Measurements from ENCODE around the gene KRTAP5-7.
"Not testable (repeated sequence)": the region's sequence is repeated elsewhere in the genome, so short reads cannot be mapped to it uniquely, and the experiment has no call there.

The KRTAP5-7 gene

DNA sequence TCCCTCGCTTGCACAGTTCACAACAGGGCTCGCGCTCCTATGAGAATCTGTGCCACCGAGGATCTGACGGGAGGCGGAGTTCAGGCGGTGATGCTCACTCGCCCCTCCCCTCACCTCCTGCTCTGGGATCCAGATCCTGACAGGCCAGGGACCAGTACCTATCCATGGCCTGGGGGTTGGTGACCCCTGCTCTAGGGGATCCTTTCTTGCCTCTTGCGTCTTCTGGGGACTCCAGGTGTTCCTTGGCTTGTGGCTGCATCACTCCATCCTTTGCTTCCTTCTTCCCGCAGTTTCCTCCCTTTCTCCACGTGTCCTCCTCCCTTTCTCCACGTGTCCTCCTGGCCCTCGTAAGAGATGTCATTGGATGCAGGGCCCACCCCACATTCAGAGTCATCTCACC is 30.6 kb upstream of the KRTAP5-7 start:
- no peak for DNase-seq

GRCh38 chr11:71498091-71498490 is 29.0 kb upstream of the KRTAP5-7 start:
- no peak for DNase-seq

DNA sequence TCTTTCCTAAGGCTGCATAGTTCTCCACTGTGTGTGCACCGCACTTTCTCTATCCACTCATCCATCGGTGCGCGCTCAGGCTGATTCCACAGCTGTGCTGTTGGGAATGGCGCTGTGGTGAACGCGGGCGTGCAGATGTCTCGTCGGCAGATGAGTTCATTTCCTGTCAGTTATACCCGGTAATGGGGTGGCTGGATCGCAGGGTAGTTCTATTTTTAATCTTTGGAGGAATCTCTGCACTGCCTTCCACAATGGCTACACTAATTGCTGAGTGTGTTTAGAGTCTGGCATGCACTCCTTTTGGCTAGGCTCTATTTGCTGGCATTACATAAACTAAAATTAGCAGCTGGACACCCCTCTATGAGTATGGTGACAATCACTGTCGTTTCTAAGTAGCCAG is 27.9 kb upstream of the KRTAP5-7 start:
- DNase-seq = no peak

DNA sequence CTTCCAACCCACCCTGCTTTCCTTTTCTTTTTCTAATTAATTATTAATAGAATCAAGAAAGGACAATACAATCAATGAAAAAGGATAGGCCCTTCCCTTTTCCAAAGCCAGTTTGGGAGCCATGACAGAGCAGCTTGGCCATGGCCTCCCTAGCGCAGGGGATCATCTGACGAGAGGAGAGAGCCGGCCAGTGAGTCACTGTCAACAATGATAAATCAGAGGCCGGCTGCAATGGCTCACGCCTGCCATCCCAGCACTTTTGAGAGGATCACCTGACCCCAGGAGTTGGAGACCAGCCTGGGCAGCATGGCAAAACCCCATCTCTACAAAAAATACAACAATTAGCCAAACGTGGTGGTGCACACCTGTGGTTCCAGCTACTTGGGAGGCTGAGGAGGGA is 27.5 kb upstream of the KRTAP5-7 start:
- DNase-seq = no peak

GRCh38 chr11:71500601-71501021 is 26.5 kb upstream of the KRTAP5-7 start:
- no peak for DNase-seq

DNA sequence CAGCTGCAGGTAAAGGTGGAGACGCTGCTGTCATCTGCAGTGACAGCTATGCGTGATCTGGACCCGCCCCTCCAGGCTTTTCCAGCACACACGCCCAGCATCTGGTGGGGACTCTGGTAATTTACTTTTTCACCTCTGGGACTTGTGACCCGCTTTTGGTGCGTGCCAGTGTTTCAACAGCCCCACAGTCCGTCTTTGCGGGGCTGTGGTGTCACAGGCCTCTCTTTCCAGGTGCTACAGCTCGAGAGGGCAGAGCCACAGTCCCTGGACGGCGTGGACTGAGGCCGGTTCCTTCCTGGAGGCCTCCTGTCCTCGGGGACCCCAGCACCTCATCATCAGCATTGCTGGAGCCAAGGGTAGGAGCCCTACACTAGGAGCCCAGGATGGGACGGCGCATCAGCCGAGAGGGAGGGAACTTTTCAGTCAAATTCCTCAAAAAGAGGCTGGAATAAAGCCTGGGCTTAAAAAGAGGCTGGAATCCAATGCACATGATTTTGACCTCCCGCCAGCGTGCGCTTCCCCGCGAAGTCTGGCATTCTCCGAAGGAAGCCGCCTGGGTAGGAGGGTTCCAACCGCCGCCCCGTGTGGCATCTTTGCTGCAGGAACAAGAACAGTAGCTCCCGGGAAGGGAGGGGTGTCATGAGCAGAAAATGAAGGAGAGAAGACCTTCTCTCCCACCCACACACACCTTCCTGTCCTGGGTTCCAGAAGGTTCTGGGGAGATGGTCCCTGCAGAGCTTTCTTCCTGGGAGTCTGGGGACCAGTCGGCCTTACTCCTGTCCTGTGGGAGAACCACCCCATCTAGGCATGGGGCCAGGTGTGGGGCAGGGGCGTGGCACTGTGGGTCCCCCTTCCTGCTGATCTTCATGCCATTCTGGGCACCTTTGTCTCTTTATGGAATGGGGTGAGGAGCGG is 25.7 kb upstream of the KRTAP5-7 start:
- DNase-seq = no peak

GRCh38 chr11:71502026-71502425 is 25.0 kb upstream of the KRTAP5-7 start:
- no peak for DNase-seq

- no peak for DNase-seq
Measured at GRCh38 chr11:71502871-71503435, 24.1 kb upstream of the KRTAP5-7 start.

DNA sequence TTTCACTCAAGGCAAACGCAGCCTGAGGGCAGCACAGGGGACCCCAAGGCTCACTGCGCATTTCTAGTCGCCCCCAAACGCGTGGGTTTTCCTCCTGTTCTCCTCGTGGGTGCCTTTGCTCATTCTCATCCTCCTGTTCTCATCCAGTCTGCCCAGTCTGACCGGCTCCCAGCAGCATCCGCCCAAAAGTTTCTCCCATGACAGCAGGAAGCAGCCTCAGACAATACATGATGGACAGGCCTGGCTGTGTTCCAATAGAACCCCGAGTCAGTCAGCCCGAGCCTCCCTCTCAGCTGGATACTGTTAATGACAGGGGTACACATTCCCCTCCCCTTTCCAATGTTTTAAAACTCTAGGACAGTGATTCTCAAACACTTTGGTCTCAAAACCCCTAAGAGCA is 22.5 kb upstream of the KRTAP5-7 start:
- DNase-seq = no peak

DNA sequence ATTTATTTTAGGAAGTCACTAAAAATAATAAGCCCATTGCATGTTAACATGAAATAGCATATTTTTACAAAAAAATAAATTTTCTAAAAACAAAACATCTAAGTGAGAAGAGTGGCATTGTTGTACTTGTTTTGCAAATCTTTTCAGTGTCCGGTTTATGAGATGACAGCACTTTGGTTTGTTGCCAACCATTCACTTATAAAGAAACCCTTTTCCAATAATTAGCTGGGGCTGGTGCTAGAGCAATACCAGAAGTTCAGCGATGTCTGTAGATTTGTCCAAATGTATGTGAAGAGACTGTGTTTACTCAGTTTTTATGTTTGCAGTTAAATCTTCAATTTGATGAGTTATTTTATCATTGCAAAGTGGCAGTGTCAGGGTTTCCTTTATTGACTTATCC is 22.1 kb upstream of the KRTAP5-7 start:
- DNase-seq = no peak

DNA sequence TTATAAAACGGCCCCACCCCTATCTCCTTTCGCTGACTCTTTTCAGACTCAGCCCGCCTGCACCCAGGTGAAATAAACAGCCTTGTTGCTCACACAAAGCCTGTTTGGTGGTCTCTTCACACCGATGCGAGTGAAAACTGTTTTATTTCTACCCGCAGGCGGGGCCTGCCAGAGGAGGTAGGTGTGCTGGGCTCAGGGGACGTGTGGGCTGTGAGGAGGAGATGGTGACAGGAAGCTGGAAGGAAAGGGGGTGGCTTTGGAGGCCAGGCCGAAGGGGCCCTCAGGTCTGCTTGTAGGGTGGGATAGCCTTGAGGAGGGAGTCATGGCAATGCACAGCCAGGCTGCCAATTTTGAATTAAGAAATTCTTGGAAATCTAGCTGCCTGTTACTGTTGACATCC is 21.3 kb upstream of the KRTAP5-7 start:
- no peak for DNase-seq

DNA sequence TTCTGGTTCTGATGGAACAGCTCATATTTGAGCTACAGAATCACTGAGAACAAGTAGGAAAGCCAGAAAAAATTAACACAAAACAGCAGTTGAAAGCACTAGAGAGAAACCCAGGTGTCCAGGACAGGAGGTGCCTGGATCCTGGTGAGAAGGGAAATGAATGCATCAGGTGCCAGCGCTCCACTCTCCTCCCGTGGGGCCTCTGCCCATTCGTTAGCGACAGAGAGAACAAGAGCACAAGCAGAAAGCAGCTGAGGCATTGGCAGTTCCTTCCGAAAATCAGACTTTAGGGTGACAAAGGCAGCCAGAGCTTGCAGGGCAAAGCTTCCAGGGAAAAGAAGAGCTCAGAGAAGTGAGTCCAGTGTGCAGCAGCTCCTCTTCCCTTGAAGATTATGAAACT is 20.0 kb upstream of the KRTAP5-7 start:
- DNase-seq = no peak

DNA sequence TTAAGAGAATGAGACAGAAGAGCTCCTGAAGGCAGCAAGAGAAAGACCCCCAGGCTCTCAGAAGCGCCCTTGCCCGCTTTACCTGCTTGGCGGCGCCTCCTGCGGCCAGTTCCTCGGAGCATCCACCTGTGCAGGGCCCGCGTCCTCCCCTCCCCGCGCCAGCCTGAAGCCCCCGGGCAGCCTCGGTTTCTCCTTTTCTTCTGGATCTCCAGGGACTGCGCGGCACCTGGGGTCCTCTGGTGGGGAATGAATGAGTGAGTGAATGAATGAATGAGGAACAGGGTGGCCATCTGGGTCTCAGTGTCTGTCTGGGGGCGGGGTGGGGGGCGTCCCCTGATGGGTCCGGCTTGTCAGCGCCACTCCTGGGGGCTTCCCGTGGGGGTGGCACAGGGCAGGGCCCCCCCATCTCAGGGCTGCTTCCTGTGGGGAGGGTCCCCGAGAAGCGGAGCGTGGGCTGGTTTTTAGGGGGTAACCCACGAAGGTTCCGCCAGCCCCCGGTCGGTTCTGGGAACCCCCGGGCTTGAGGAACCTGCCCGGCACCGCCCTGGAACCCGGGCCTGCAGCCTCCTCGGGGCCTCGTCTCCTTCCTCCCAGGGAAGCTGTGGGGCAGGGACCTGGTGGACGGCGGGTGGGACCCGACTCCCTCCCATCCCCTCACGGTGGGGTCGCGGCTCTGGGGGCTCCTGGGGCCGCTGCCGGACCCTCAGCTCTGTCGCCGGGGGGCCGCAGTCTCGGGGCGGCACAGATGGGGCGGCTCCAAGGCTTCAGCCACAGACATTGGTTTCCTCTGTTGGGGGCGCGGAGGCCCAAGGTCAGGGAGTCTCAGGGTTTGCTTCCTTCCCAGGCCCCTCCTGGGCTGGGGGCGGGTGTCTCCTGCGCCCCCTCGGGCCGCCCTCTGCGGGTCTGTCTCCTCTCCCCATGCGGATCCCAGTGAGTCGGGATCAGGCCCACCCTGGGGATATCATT is 8.3 kb upstream of the KRTAP5-7 start:
- DNase-seq = no peak

DNA sequence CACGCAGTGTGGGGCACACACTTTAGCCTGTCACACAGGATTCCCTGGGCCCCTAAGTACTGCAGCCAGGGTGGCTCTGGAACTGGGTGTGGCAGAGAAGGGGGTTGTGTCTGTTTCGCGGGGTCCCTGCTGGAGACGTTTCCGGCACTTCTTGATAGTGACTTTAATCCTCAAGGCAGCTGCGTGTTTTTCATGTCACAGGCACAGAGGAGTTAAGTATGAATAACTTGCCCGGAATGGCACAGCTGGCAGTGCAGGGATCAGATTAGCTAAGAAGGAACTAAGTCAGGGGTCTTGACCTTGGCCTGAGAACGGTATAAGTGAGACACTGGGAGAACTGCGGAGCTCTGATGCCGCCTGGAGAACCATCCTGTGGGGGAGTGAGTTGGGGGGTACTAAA is 7.5 kb upstream of the KRTAP5-7 start:
- DNase-seq = no peak

- no peak for DNase-seq
Measured at GRCh38 chr11:71525188-71525937, 1.7 kb upstream of the KRTAP5-7 start.

- no peak for DNase-seq
Measured at GRCh38 chr11:71525938-71526495, 1.1 kb upstream of the KRTAP5-7 start.

- DNase-seq = no peak
Measured at GRCh38 chr11:71527576-71528210, 626 bp downstream of the KRTAP5-7 start.

GRCh38 chr11:71530602-71531001 is 3.5 kb downstream of the KRTAP5-7 start:
- no peak for DNase-seq

DNA sequence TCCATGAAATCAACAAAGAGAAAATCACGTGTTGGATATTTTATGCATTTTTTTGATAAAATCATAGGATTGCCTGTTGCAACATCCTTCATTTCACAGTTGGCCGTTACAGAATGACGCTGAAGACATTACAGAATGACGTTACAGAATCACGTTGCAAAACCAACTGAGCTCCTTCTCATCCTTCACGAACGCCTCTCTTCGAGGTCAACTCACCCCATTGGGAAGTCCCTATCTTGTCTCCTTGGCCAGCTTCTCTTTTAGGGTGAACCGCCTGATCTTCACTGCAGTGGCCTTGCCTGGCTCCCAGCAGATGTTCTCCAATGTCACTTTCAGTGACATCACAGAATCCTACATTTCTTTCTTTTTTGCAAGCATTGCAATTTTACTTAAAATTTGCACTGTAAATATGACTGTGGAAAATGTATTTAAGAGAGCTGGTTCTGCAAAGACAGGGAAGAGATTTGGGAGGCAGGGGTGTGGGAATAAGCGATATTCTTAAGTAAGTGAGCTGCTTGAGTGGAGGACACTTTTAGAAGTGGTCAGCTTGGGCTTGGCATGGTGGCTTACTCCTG is 5.1 kb downstream of the KRTAP5-7 start:
- no peak for DNase-seq

- not testable (repeated sequence) for DNase-seq
Measured at GRCh38 chr11:71534711-71535608, 7.9 kb downstream of the KRTAP5-7 start.

Measured in activated naive CD4-positive, alpha-beta T cell treated with anti-CD3 and anti-CD28 coated beads, Interleukin-2, amount 50 U/mL, for 16 hours (primary cell).